HG02623 (cell line): ENCODE data around the gene SCGB3A1.

Experiments
- ATAC-seq: cut with Tn5 transposase; IDR thresholded peaks from one replicate; pipeline ENCODE4 v1.9.1; 2021; ENCODE audit warnings: moderate library complexity; ENCODE audit not compliant: unreplicated experiment

The SCGB3A1 gene

GRCh38 chr5:180625791-180626660 lies 34.7 kb upstream of the SCGB3A1 start:
- no peak for ATAC-seq

GRCh38 chr5:180625125-180625790 lies 34.0 kb upstream of the SCGB3A1 start:
- ATAC-seq = no peak

GRCh38 chr5:180624587-180624986 lies 33.3 kb upstream of the SCGB3A1 start:
- ATAC-seq = no peak

GRCh38 chr5:180623844-180624243 lies 32.5 kb upstream of the SCGB3A1 start:
- no peak for ATAC-seq

- no peak for ATAC-seq
Measured at GRCh38 chr5:180623411-180623834, 32.1 kb upstream of the SCGB3A1 start.

GRCh38 chr5:180622910-180623309 lies 31.6 kb upstream of the SCGB3A1 start:
- ATAC-seq = no peak

- ATAC-seq = no peak
Measured at GRCh38 chr5:180621311-180621710, 30.0 kb upstream of the SCGB3A1 start.

- ATAC-seq = no peak
Measured at GRCh38 chr5:180620014-180620413, 28.7 kb upstream of the SCGB3A1 start.

- no peak for ATAC-seq
Measured at GRCh38 chr5:180619563-180619915, 28.2 kb upstream of the SCGB3A1 start.

GRCh38 chr5:180618829-180619562 lies 27.7 kb upstream of the SCGB3A1 start:
- no peak for ATAC-seq

- no peak for ATAC-seq
Measured at GRCh38 chr5:180618487-180618828, 27.2 kb upstream of the SCGB3A1 start.

GRCh38 chr5:180613814-180614188 lies 22.5 kb upstream of the SCGB3A1 start:
- ATAC-seq = no peak

GRCh38 chr5:180613188-180613813 lies 22.0 kb upstream of the SCGB3A1 start:
- ATAC-seq = no peak

GRCh38 chr5:180612683-180613082 lies 21.4 kb upstream of the SCGB3A1 start:
- no peak for ATAC-seq

- ATAC-seq = no peak
Measured at GRCh38 chr5:180611140-180611850, 20.0 kb upstream of the SCGB3A1 start.

GRCh38 chr5:180609817-180610550 lies 18.7 kb upstream of the SCGB3A1 start:
- ATAC-seq = no peak

GRCh38 chr5:180609386-180609785 lies 18.1 kb upstream of the SCGB3A1 start:
- ATAC-seq = no peak

- no peak for ATAC-seq
Measured at GRCh38 chr5:180608572-180609310, 17.4 kb upstream of the SCGB3A1 start.

- ATAC-seq = no peak
Measured at GRCh38 chr5:180607861-180608571, 16.7 kb upstream of the SCGB3A1 start.
